HFFc6 (cell line): ENCODE results near the gene CYP1A2. TPM values are rescaled to one million over a fixed set of nuclear protein-coding genes. Genes with fewer than 3 reads are reported as not detected.

Experiments
- DNase-seq: peaks from one replicate; pipeline ENCODE4 v3.0.0-alpha.2; 2018
- H3K27ac Mint-ChIP-seq: 2 replicates; pipeline ENCODE4 v1.8.0; 2020; ENCODE audit warnings: mild to moderate bottlenecking, mixed read lengths
- H3K27me3 Mint-ChIP-seq: 2 replicates; pipeline ENCODE4 v1.8.0; 2021; ENCODE audit warnings: mild to moderate bottlenecking, moderate library complexity, mixed read lengths; ENCODE audit not compliant: insufficient read depth
- H3K36me3 Mint-ChIP-seq: 2 replicates; pipeline ENCODE4 v1.8.0; 2021; ENCODE audit warnings: low read depth, mixed read lengths
- H3K4me1 Mint-ChIP-seq: 2 replicates; pipeline ENCODE4 v1.8.0; 2020; ENCODE audit warnings: low read depth, mixed read lengths
- H3K4me3 Mint-ChIP-seq: 2 replicates; pipeline ENCODE4 v1.8.0; 2020; ENCODE audit warnings: mild to moderate bottlenecking, moderate library complexity, mixed read lengths
- H3K9me3 Mint-ChIP-seq: 2 replicates; pipeline ENCODE4 v1.8.0; 2020; ENCODE audit warnings: mild to moderate bottlenecking, mixed read lengths
- total RNA-seq, 6 experiments: library from RNA; stranded (reverse); fragmentation: NEBNext Ultra II Directional; extraction: Animal tissue kit (Norgen Biotek cat#: 25700); gene quantifications; 2 replicates in 1 of 6; 3 replicates in 5 of 6; pipeline ENCODE4 v1.2.3, GENCODE V29; 2021
- TF ChIP-seq, protein P1 (sequence below): fragments of 200-600 bp; sonication (generic); IDR thresholded peaks from 2 replicates; pipeline ENCODE4 v1.5.0; 2021; ENCODE audit warnings: antibody characterized with exemption, mild to moderate bottlenecking

CYP1A2 gene
- total RNA-seq, 6 experiments from 2014 or later, result not detected

DNA sequence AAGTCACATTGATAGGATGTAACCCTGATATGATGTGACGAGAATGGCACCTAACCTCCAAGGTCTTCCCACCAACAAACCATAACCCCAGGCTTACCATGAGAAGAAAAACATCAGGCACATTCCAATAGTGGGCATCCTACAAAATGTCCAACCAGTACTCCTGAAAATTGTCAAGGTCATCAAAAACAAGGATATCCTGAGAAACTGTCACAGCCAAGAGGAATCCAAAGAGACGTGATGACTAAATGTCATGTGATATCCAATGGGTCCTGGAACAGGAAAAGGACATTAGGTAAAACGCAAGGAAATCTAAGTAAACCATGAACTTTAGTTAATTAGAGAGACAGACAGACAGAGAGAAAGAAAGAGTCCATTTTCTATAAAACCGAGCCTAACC lies 2.3 kb upstream of the CYP1A2 start:
- peaks cover 8% of the 10 kb centered on the region for H3K9me3 Mint-ChIP-seq

DNA sequence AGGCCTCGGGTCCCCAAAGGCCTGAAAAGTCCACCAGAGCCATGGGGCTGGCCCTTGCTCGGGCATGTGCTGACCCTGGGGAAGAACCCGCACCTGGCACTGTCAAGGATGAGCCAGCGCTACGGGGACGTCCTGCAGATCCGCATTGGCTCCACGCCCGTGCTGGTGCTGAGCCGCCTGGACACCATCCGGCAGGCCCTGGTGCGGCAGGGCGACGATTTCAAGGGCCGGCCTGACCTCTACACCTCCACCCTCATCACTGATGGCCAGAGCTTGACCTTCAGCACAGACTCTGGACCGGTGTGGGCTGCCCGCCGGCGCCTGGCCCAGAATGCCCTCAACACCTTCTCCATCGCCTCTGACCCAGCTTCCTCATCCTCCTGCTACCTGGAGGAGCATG lies 1.2 kb downstream of the CYP1A2 start:
- H3K9me3 Mint-ChIP-seq, result no peaks in the 10 kb centered on the region
- TF ChIP-seq, protein P1, sequence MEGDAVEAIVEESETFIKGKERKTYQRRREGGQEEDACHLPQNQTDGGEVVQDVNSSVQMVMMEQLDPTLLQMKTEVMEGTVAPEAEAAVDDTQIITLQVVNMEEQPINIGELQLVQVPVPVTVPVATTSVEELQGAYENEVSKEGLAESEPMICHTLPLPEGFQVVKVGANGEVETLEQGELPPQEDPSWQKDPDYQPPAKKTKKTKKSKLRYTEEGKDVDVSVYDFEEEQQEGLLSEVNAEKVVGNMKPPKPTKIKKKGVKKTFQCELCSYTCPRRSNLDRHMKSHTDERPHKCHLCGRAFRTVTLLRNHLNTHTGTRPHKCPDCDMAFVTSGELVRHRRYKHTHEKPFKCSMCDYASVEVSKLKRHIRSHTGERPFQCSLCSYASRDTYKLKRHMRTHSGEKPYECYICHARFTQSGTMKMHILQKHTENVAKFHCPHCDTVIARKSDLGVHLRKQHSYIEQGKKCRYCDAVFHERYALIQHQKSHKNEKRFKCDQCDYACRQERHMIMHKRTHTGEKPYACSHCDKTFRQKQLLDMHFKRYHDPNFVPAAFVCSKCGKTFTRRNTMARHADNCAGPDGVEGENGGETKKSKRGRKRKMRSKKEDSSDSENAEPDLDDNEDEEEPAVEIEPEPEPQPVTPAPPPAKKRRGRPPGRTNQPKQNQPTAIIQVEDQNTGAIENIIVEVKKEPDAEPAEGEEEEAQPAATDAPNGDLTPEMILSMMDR, result no peak
- H3K27me3 Mint-ChIP-seq, result peaks cover 6% of the 10 kb centered on the region
- no peak for DNase-seq
- H3K27ac Mint-ChIP-seq, result no peak overlapping the region
- no peak overlapping the region for H3K4me3 Mint-ChIP-seq
- peaks cover 12% of the 10 kb centered on the region for H3K4me1 Mint-ChIP-seq
- H3K36me3 Mint-ChIP-seq, result no peaks in the 10 kb centered on the region

More for the DNA sequence above, 2.3 kb upstream of the CYP1A2 start:
- no peak for DNase-seq
- Mint-ChIP-seq H3K27ac (no peak overlapping the region), H3K4me3 (no peak overlapping the region), H3K4me1 (no peaks in the 10 kb centered on the region), H3K36me3 (peaks cover 5% of the 10 kb centered on the region; the same call in 1 of the 2 replicates), H3K27me3 (peaks cover 14% of the 10 kb centered on the region)
- TF ChIP-seq, protein P1, result no peak

DNA sequence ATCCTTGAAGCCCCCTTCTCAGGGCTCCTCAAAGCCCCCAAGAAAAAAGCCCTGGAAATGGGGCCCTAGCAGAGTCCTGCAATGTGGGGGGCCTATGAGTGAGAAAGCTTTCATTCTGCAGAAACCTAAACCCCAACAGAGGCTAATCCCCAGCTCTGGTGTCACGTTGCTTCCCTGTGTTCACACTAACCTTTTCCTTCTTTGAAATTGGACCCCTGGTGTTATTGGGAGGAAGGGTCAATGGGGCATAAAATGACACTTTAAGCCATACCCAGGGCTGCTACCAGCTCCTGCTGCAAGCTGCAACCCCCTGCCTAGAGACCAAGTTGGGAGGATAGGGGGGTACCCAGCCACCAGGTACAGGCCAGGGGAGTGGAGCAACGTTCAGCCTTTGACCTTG lies 2.1 kb downstream of the CYP1A2 start:
- Mint-ChIP-seq H3K27me3 (peaks cover 6% of the 10 kb centered on the region), H3K36me3 (no peaks in the 10 kb centered on the region), H3K4me3 (no peak overlapping the region), H3K4me1 (peaks cover 12% of the 10 kb centered on the region), H3K9me3 (no peaks in the 10 kb centered on the region), H3K27ac (no peak overlapping the region)
- no peak for DNase-seq
- TF ChIP-seq, protein P1, result no peak

DNA sequence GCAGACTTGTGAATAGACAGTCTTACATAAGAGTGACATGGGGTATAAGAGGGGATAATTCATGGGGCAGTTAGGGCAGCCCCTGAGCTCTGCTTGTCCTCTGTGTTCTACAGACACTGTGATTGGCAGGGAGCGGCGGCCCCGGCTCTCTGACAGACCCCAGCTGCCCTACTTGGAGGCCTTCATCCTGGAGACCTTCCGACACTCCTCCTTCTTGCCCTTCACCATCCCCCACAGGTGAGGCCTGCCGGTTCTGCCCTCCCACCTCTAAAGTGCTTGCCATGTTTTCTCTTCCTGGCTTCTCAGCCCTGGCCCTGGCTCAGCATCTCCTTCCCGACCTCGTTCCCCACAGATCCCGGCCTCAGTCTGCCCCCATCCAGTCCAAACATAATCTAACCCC lies 3.4 kb downstream of the CYP1A2 start:
- no peak overlapping the region for H3K4me3 Mint-ChIP-seq
- no peak for DNase-seq
- H3K27me3 Mint-ChIP-seq, result peaks cover 7% of the 10 kb centered on the region
- TF ChIP-seq, protein P1, result no peak
- no peak overlapping the region for H3K27ac Mint-ChIP-seq
- peaks cover 12% of the 10 kb centered on the region for H3K4me1 Mint-ChIP-seq
- H3K9me3 Mint-ChIP-seq, result no peaks in the 10 kb centered on the region
- H3K36me3 Mint-ChIP-seq, result no peaks in the 10 kb centered on the region

DNA sequence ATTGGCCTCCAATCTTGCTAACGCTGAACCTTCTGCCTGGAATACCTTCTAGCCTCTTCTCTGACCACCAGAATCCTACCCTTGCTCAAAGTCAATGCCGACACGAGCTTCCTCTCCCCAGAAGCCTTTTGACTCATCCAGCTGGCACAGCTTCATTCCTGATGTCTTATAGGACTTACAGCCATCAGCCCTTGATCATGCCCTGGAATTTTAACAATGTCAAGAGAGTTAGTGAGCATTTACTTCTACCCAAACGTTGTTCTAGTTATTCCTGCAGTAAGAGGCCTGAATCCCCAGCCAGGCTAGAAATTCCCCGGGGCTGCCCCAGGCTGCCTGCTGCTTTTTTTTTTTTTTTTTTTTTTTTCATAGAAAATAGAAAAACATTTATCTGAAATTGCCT lies 3.9 kb downstream of the CYP1A2 start:
- no peaks in the 10 kb centered on the region for H3K9me3 Mint-ChIP-seq
- TF ChIP-seq, protein P1, result no peak
- no peak overlapping the region for H3K27ac Mint-ChIP-seq
- peaks cover 12% of the 10 kb centered on the region for H3K4me1 Mint-ChIP-seq
- no peaks in the 10 kb centered on the region for H3K36me3 Mint-ChIP-seq
- no peak overlapping the region for H3K4me3 Mint-ChIP-seq
- H3K27me3 Mint-ChIP-seq, result peaks cover 7% of the 10 kb centered on the region
- DNase-seq, result peak; percentile 75
